ENCODE data around the gene POFUT2.

POFUT2 gene

DNA sequence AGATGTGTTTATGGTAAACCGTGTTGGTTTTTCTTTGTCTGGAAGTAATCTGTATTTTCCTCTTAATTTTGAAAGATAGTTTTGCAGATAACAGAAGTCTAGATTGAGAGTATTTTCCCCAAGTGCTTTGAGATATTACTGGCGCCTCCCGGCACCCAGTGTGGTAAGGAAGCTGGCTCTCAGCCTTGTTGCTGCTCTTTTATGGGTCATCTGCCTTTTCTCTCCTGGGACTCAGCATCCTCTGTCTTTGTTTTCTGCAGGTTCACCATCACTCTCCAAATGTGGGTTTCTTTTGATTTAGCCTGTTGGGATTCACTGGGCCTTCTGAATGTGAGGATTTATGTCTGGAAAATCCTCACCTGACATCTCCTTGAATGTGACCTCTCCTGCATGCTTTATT is 37.4 kb downstream of the POFUT2 start:
- TF ChIP-seq, protein P1, sequence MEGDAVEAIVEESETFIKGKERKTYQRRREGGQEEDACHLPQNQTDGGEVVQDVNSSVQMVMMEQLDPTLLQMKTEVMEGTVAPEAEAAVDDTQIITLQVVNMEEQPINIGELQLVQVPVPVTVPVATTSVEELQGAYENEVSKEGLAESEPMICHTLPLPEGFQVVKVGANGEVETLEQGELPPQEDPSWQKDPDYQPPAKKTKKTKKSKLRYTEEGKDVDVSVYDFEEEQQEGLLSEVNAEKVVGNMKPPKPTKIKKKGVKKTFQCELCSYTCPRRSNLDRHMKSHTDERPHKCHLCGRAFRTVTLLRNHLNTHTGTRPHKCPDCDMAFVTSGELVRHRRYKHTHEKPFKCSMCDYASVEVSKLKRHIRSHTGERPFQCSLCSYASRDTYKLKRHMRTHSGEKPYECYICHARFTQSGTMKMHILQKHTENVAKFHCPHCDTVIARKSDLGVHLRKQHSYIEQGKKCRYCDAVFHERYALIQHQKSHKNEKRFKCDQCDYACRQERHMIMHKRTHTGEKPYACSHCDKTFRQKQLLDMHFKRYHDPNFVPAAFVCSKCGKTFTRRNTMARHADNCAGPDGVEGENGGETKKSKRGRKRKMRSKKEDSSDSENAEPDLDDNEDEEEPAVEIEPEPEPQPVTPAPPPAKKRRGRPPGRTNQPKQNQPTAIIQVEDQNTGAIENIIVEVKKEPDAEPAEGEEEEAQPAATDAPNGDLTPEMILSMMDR (conservative IDR thresholded peaks at IDR 0.05; ENCODE audit: low read depth, low read length) = no peak
- DNase-seq (ENCODE audit: low read depth) = no peak
- no peak overlapping the region for H3K4me3 ChIP-seq (ENCODE audit: low read depth, low read length)

GRCh38 chr21:45249626-45250025 is 38.1 kb downstream of the POFUT2 start:
- TF ChIP-seq, protein P1 (conservative IDR thresholded peaks at IDR 0.05; ENCODE audit: low read depth, low read length) = no peak
- H3K4me3 ChIP-seq (ENCODE audit: low read depth, low read length) = no peak overlapping the region
- no peak for DNase-seq (ENCODE audit: low read depth)

- DNase-seq (ENCODE audit: low read depth) = peak; percentile 42
- peak overlapping the region; percentile 61 for H3K4me3 ChIP-seq (ENCODE audit: low read depth, low read length)
- TF ChIP-seq, protein P1 (conservative IDR thresholded peaks at IDR 0.05; ENCODE audit: low read depth, low read length) = peak; percentile 42
These were observed 38.8 kb downstream of the POFUT2 start for GRCh38 chr21:45248893-45249381.

GRCh38 chr21:45248301-45248892 is 39.3 kb downstream of the POFUT2 start:
- H3K4me3 ChIP-seq (ENCODE audit: low read depth, low read length) = peak overlapping the region; percentile 61
- no peak for DNase-seq (ENCODE audit: low read depth)
- TF ChIP-seq, protein P1 (conservative IDR thresholded peaks at IDR 0.05; ENCODE audit: low read depth, low read length) = no peak

- no peak for DNase-seq (ENCODE audit: low read depth)
- H3K4me3 ChIP-seq (ENCODE audit: low read depth, low read length) = no peak overlapping the region
- TF ChIP-seq, protein P1 (conservative IDR thresholded peaks at IDR 0.05; ENCODE audit: low read depth, low read length) = no peak
These were observed 41.0 kb downstream of the POFUT2 start for GRCh38 chr21:45246386-45247320.

GRCh38 chr21:45244799-45245340 is 42.8 kb downstream of the POFUT2 start:
- TF ChIP-seq, protein P1 (conservative IDR thresholded peaks at IDR 0.05; ENCODE audit: low read depth, low read length) = no peak
- no peak overlapping the region for H3K4me3 ChIP-seq (ENCODE audit: low read depth, low read length)
- no peak for DNase-seq (ENCODE audit: low read depth)

Measured in choroid plexus epithelial cell (primary cell).